ENCODE results near the gene ALG2. TPM values are rescaled to one million over a fixed set of nuclear protein-coding genes. Genes with fewer than 3 reads are reported as not detected.

The ALG2 gene
- total RNA-seq, 4 donors from 2014 or later: 26.4 to 33.0 (median 31.5) TPM

GRCh38 chr9:99264070-99264680, 42.4 kb upstream of the ALG2 start:
- Histone ChIP-seq H3K36me3 (no peaks in the 10 kb centered on the region), H3K4me3 (no peak overlapping the region), H3K27ac (no peak overlapping the region), H3K9me3 (no peaks in the 10 kb centered on the region), H3K27me3 (no peaks in the 10 kb centered on the region), H3K4me1 (peaks cover 19% of the 10 kb centered on the region)
- DNase-seq (ENCODE audit: low spot score in 2 of 2): no peak
- TF ChIP-seq POLR2A (IDR thresholded peaks at IDR 0.05) (no peak), EP300 (IDR thresholded peaks at IDR 0.05) (no peak)
- 89% methylated on average over 3 of the region's 3 CpGs for WGBS

GRCh38 chr9:99262949-99263418, 41.2 kb upstream of the ALG2 start:
- DNase-seq (ENCODE audit: low spot score in 2 of 2): no peak
- Histone ChIP-seq H3K36me3 (no peaks in the 10 kb centered on the region), H3K9me3 (no peaks in the 10 kb centered on the region), H3K4me3 (no peak overlapping the region), H3K27me3 (no peaks in the 10 kb centered on the region), H3K4me1 (peaks cover 20% of the 10 kb centered on the region), H3K27ac (no peak overlapping the region)
- 92% methylated on average over 7 of the region's 7 CpGs for WGBS
- no peak for TF ChIP-seq POLR2A (IDR thresholded peaks at IDR 0.05)
- no peak for TF ChIP-seq POLR2AphosphoS5 (IDR thresholded peaks at IDR 0.05)
- TF ChIP-seq, protein P1, sequence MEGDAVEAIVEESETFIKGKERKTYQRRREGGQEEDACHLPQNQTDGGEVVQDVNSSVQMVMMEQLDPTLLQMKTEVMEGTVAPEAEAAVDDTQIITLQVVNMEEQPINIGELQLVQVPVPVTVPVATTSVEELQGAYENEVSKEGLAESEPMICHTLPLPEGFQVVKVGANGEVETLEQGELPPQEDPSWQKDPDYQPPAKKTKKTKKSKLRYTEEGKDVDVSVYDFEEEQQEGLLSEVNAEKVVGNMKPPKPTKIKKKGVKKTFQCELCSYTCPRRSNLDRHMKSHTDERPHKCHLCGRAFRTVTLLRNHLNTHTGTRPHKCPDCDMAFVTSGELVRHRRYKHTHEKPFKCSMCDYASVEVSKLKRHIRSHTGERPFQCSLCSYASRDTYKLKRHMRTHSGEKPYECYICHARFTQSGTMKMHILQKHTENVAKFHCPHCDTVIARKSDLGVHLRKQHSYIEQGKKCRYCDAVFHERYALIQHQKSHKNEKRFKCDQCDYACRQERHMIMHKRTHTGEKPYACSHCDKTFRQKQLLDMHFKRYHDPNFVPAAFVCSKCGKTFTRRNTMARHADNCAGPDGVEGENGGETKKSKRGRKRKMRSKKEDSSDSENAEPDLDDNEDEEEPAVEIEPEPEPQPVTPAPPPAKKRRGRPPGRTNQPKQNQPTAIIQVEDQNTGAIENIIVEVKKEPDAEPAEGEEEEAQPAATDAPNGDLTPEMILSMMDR (IDR thresholded peaks at IDR 0.05): no peak
- no peak for TF ChIP-seq EP300 (IDR thresholded peaks at IDR 0.05)

DNA sequence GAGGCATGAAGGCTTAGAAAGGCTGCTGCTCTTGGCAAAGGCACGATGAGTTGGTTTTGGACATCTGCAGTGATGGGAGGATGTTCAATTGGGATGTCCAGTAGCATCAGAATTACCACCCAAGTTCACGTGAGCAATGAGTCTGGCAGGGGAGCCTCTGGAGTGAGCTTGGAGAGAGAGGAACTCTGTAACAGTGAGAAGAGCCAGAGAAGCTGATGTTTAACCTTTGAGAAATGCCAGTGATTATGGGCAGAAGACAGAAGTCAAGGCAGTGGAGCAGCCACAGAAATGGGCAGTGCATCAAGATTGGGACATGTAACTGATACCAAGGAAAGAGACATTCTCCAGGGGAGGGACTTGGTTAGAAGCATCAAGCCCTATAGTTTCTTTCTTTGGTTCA, 40.2 kb upstream of the ALG2 start:
- no peaks in the 10 kb centered on the region for H3K9me3 ChIP-seq
- no peak for TF ChIP-seq POLR2AphosphoS5 (IDR thresholded peaks at IDR 0.05)
- TF ChIP-seq, protein P1 (IDR thresholded peaks at IDR 0.05): no peak
- no peak for TF ChIP-seq EP300 (IDR thresholded peaks at IDR 0.05)
- no peak for TF ChIP-seq POLR2A (IDR thresholded peaks at IDR 0.05)
- no peak overlapping the region for H3K4me3 ChIP-seq
- H3K36me3 ChIP-seq: no peaks in the 10 kb centered on the region
- WGBS: 83% methylated on average over 2 of the region's 2 CpGs
- H3K27ac ChIP-seq: no peak overlapping the region
- H3K27me3 ChIP-seq: no peaks in the 10 kb centered on the region
- H3K4me1 ChIP-seq: peaks cover 19% of the 10 kb centered on the region
- no peak for DNase-seq (ENCODE audit: low spot score in 2 of 2)

DNA sequence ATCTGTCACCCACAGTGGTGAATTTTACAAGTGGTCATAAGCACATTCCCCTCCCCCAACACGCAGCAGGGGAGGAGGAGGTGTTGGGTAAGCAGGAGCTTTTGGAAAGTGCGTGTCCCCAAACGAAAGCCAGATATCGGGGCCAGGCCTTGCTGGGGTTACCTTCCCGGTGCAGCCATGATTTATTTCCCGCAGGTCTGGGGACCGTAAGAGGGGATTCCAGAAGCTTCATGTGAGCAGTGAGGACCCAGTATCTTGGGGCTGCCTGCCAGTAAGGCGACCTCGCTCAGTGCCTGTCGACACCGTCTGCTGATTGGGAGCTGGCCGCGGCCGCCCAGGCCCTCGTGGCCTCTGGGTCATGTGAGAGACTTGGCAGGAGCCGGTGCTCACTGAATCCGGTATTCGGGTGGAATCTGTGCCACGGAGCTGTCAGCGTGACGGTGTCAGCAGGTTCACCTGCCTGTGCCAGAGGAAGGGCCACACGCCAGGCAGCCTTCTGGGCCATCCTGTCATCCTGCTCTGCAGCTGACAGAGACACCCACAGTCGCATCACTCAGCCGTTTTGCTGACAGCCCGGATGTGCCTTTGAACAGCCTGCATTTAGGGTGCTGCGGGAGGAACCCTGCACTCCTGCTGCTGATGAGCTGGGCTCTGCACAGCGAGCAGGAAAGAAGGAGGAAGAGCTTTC, 37.6 kb upstream of the ALG2 start:
- DNase-seq (ENCODE audit: low spot score in 2 of 2): peak; percentile 85 to 88
- 12% methylated on average over 19 of the region's 27 CpGs for WGBS
- peak overlapping the region; percentile 68 for H3K27ac ChIP-seq
- H3K36me3 ChIP-seq: no peaks in the 10 kb centered on the region
- H3K4me1 ChIP-seq: peaks cover 10% of the 10 kb centered on the region
- H3K27me3 ChIP-seq: no peaks in the 10 kb centered on the region
- peak overlapping the region; percentile 45 for H3K4me3 ChIP-seq
- no peaks in the 10 kb centered on the region for H3K9me3 ChIP-seq
- TF ChIP-seq POLR2AphosphoS5 (IDR thresholded peaks at IDR 0.05) (no peak), POLR2A (IDR thresholded peaks at IDR 0.05) (peak in 1 of 2 donors; percentile 6)

DNA sequence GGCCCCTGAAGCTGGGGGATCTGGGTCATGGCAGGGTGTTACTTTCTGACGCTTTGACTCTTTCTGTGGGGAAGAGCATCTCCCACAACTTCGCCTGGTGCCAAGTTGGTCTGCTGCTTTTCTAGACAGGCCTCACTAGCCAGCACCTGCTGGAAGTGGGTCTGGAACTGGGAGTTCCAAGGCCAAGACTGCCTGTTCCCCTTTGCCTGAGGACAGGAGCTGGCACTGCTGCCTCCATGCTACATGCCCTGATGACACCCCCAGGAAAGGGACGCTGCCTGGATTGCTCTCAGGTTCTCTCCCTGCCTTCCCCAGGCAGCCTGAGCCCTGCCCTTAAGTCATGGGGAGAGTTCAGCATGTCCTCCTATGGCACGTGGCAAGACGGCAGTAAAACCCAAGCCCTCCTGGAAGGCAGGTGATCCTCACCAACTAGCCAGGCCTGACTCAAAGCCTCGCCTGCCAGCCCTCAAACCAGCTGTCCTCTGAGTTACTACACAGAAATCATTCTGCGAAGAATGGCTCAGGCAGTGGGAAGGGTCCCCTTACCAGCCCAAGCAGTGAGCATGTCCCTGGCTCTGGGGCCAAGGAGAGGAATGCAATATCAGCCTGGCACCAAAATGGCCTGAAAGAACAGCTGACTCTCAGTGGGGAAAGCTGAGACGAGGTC, 36.1 kb upstream of the ALG2 start:
- DNase-seq (ENCODE audit: low spot score in 2 of 2): no peak
- WGBS: 89% methylated on average over 6 of the region's 8 CpGs
- H3K27ac ChIP-seq: no peak overlapping the region
- peaks cover 10% of the 10 kb centered on the region for H3K4me1 ChIP-seq
- H3K4me3 ChIP-seq: no peak overlapping the region
- no peaks in the 10 kb centered on the region for H3K9me3 ChIP-seq
- no peaks in the 10 kb centered on the region for H3K36me3 ChIP-seq
- no peaks in the 10 kb centered on the region for H3K27me3 ChIP-seq
- no peak for TF ChIP-seq EP300 (IDR thresholded peaks at IDR 0.05)
- TF ChIP-seq, protein P1 (IDR thresholded peaks at IDR 0.05): no peak
- no peak for TF ChIP-seq POLR2A (IDR thresholded peaks at IDR 0.05)
- TF ChIP-seq POLR2AphosphoS5 (IDR thresholded peaks at IDR 0.05): no peak

- no peak overlapping the region for H3K4me3 ChIP-seq
- no peaks in the 10 kb centered on the region for H3K36me3 ChIP-seq
- no peaks in the 10 kb centered on the region for H3K27me3 ChIP-seq
- no peak overlapping the region for H3K27ac ChIP-seq
- peaks cover 10% of the 10 kb centered on the region for H3K4me1 ChIP-seq
- TF ChIP-seq POLR2A (IDR thresholded peaks at IDR 0.05) (no peak), POLR2AphosphoS5 (IDR thresholded peaks at IDR 0.05) (no peak), EP300 (IDR thresholded peaks at IDR 0.05) (no peak)
- TF ChIP-seq, protein P1 (IDR thresholded peaks at IDR 0.05): no peak
- H3K9me3 ChIP-seq: no peaks in the 10 kb centered on the region
- DNase-seq (ENCODE audit: low spot score in 2 of 2): no peak
- 56% methylated on average over 1 of the region's 1 CpG for WGBS
Observed at GRCh38 chr9:99255651-99256050, 33.9 kb upstream of the ALG2 start.

Data from suprapubic skin (tissue), 4 donors.